Measurements from ENCODE around the gene NHS. TPM values are rescaled to one million over a fixed set of nuclear protein-coding genes. Genes with fewer than 3 reads are reported as not detected.

Gene NHS
- total RNA-seq, 1 donor from 2014 or later: 8.3 TPM

GRCh38 chrX:17710871-17711301 lies 335.9 kb downstream of the NHS start:
- TF ChIP-seq, protein P1, sequence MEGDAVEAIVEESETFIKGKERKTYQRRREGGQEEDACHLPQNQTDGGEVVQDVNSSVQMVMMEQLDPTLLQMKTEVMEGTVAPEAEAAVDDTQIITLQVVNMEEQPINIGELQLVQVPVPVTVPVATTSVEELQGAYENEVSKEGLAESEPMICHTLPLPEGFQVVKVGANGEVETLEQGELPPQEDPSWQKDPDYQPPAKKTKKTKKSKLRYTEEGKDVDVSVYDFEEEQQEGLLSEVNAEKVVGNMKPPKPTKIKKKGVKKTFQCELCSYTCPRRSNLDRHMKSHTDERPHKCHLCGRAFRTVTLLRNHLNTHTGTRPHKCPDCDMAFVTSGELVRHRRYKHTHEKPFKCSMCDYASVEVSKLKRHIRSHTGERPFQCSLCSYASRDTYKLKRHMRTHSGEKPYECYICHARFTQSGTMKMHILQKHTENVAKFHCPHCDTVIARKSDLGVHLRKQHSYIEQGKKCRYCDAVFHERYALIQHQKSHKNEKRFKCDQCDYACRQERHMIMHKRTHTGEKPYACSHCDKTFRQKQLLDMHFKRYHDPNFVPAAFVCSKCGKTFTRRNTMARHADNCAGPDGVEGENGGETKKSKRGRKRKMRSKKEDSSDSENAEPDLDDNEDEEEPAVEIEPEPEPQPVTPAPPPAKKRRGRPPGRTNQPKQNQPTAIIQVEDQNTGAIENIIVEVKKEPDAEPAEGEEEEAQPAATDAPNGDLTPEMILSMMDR (IDR thresholded peaks at IDR 0.05; ENCODE audit: unreplicated experiment): no peak
- peaks cover 21% of the 10 kb centered on the region for H3K4me1 Mint-ChIP-seq
- no peak overlapping the region for H3K4me3 Mint-ChIP-seq
- no peaks in the 10 kb centered on the region for H3K9me3 Mint-ChIP-seq
- H3K27me3 Mint-ChIP-seq (ENCODE audit: low read depth): no peaks in the 10 kb centered on the region
- H3K36me3 Mint-ChIP-seq: no peaks in the 10 kb centered on the region
- DNase-seq (ENCODE audit: low spot score in 2 of 2, unreplicated experiment in 2 of 2): no peak
- no peak overlapping the region for H3K27ac Mint-ChIP-seq

- H3K4me1 Mint-ChIP-seq: peaks cover 16% of the 10 kb centered on the region
- H3K27me3 Mint-ChIP-seq (ENCODE audit: low read depth): no peaks in the 10 kb centered on the region
- no peaks in the 10 kb centered on the region for H3K9me3 Mint-ChIP-seq
- no peaks in the 10 kb centered on the region for H3K36me3 Mint-ChIP-seq
- DNase-seq (ENCODE audit: low spot score in 2 of 2, unreplicated experiment in 2 of 2): no peak
- H3K4me3 Mint-ChIP-seq: no peak overlapping the region
- no peak overlapping the region for H3K27ac Mint-ChIP-seq
- TF ChIP-seq, protein P1 (IDR thresholded peaks at IDR 0.05; ENCODE audit: unreplicated experiment): no peak
Measured at GRCh38 chrX:17713288-17713687, 338.3 kb downstream of the NHS start.

- TF ChIP-seq, protein P1 (IDR thresholded peaks at IDR 0.05; ENCODE audit: unreplicated experiment): no peak
- Mint-ChIP-seq H3K9me3 (no peaks in the 10 kb centered on the region), H3K27ac (no peak overlapping the region), H3K4me3 (no peak overlapping the region), H3K27me3 (ENCODE audit: low read depth) (no peaks in the 10 kb centered on the region), H3K4me1 (no peaks in the 10 kb centered on the region), H3K36me3 (no peaks in the 10 kb centered on the region)
- DNase-seq (ENCODE audit: low spot score in 2 of 2, unreplicated experiment in 2 of 2): no peak
Measured at GRCh38 chrX:17718649-17719165, 343.7 kb downstream of the NHS start.

DNA sequence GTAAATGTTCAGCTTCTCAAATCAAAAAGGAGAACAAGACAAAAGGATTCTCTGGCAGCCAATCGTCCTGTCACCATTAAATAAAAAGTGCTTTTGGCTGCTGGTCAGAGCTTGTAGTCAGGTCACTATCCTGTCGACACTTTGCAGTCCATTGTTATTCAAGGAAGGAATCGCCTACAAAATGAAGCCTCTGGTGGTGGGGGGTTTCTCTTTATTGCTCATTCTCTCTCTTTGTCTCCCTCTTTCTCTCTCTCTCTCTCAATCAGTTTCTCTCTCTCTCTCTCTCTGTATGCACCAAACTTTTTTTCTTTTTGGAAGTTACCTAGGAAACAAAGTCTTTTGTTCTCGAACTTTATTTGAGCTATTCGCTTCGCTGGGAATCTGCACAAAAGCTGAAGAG lies 344.7 kb downstream of the NHS start:
- TF ChIP-seq, protein P1 (IDR thresholded peaks at IDR 0.05; ENCODE audit: unreplicated experiment): no peak
- H3K9me3 Mint-ChIP-seq: no peaks in the 10 kb centered on the region
- H3K27me3 Mint-ChIP-seq (ENCODE audit: low read depth): no peaks in the 10 kb centered on the region
- H3K27ac Mint-ChIP-seq: no peak overlapping the region
- DNase-seq (ENCODE audit: low spot score in 2 of 2, unreplicated experiment in 2 of 2): no peak
- no peaks in the 10 kb centered on the region for H3K4me1 Mint-ChIP-seq
- H3K36me3 Mint-ChIP-seq: no peaks in the 10 kb centered on the region
- H3K4me3 Mint-ChIP-seq: no peak overlapping the region

GRCh38 chrX:17721715-17722114 lies 346.7 kb downstream of the NHS start:
- H3K27me3 Mint-ChIP-seq (ENCODE audit: low read depth): no peaks in the 10 kb centered on the region
- H3K27ac Mint-ChIP-seq: no peak overlapping the region
- no peaks in the 10 kb centered on the region for H3K9me3 Mint-ChIP-seq
- TF ChIP-seq, protein P1 (IDR thresholded peaks at IDR 0.05; ENCODE audit: unreplicated experiment): no peak
- H3K4me3 Mint-ChIP-seq: no peak overlapping the region
- no peak for DNase-seq (ENCODE audit: low spot score in 2 of 2, unreplicated experiment in 2 of 2)
- no peaks in the 10 kb centered on the region for H3K36me3 Mint-ChIP-seq
- no peaks in the 10 kb centered on the region for H3K4me1 Mint-ChIP-seq

DNA sequence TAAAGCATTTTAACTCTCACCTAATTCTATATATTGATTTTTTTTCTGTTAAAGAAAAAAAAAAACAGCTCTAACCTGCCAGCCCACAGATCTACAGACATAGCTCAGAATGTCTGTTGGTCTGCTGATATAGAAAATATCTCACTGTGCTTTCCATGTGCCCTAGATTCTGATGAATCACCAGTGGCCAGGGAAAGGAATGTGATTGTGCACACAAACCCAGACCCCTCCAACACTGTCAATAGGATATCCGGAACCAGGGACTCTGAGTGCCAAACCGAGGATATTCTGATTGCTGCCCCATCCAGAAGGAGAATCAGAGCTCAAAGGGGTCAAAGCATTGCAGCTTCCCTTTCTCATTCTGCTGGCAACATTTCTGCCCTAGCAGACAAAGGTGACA lies 350.2 kb downstream of the NHS start:
- TF ChIP-seq, protein P1 (IDR thresholded peaks at IDR 0.05; ENCODE audit: unreplicated experiment): no peak
- no peak for DNase-seq (ENCODE audit: low spot score in 2 of 2, unreplicated experiment in 2 of 2)
- no peaks in the 10 kb centered on the region for H3K27me3 Mint-ChIP-seq (ENCODE audit: low read depth)
- H3K36me3 Mint-ChIP-seq: peaks cover 6% of the 10 kb centered on the region
- no peak overlapping the region for H3K4me3 Mint-ChIP-seq
- H3K9me3 Mint-ChIP-seq: no peaks in the 10 kb centered on the region
- H3K27ac Mint-ChIP-seq: no peak overlapping the region
- H3K4me1 Mint-ChIP-seq: no peaks in the 10 kb centered on the region

Data from mesothelial cell of epicardium (in vitro differentiated cells).